GM19372 (cell line): Measurements from ENCODE around the gene TREH.

Source experiments
- ATAC-seq: cut with Tn5 transposase; IDR thresholded peaks from one replicate; pipeline ENCODE4 v1.9.1; 2021; ENCODE audit warnings: mild to moderate bottlenecking, low read depth, moderate library complexity; ENCODE audit not compliant: unreplicated experiment

Gene TREH

GRCh38 chr11:118651820-118652219 lies 27.6 kb downstream of the TREH start:
- no peak for ATAC-seq

GRCh38 chr11:118650366-118650765 lies 29.1 kb downstream of the TREH start:
- no peak for ATAC-seq

- no peak for ATAC-seq
Observed at GRCh38 chr11:118649941-118650340, 29.5 kb downstream of the TREH start.

- no peak for ATAC-seq
Observed at GRCh38 chr11:118648291-118648690, 31.2 kb downstream of the TREH start.

- no peak for ATAC-seq
Observed at GRCh38 chr11:118646393-118646792, 33.1 kb downstream of the TREH start.

GRCh38 chr11:118645066-118645715 lies 34.3 kb downstream of the TREH start:
- no peak for ATAC-seq

- ATAC-seq = no peak
Observed at GRCh38 chr11:118644496-118644895, 35.0 kb downstream of the TREH start.

GRCh38 chr11:118643995-118644345 lies 35.5 kb downstream of the TREH start:
- ATAC-seq = no peak

- no peak for ATAC-seq
Observed at GRCh38 chr11:118643142-118643994, 36.1 kb downstream of the TREH start.

GRCh38 chr11:118641397-118642019 lies 37.9 kb downstream of the TREH start:
- ATAC-seq = no peak

- no peak for ATAC-seq
Observed at GRCh38 chr11:118640332-118641154, 38.9 kb downstream of the TREH start.

GRCh38 chr11:118639899-118640298 lies 39.6 kb downstream of the TREH start:
- ATAC-seq = no peak

- ATAC-seq = no peak
Observed at GRCh38 chr11:118638726-118639125, 40.7 kb downstream of the TREH start.

- no peak for ATAC-seq
Observed at GRCh38 chr11:118636569-118637290, 42.7 kb downstream of the TREH start.

- no peak for ATAC-seq
Observed at GRCh38 chr11:118635642-118636041, 43.8 kb downstream of the TREH start.

GRCh38 chr11:118635237-118635591 lies 44.2 kb downstream of the TREH start:
- ATAC-seq = no peak

- ATAC-seq = no peak
Observed at GRCh38 chr11:118634431-118635236, 44.8 kb downstream of the TREH start.

- ATAC-seq = no peak
Observed at GRCh38 chr11:118633979-118634378, 45.5 kb downstream of the TREH start.

GRCh38 chr11:118633319-118633690 lies 46.1 kb downstream of the TREH start:
- ATAC-seq = no peak
